ENCODE results near the gene OXCT1. TPM values are rescaled to one million over a fixed set of nuclear protein-coding genes. Genes with fewer than 3 reads are reported as not detected.

The OXCT1 gene
- total and polyA plus RNA-seq, 2 of the 8 experiments (the other 6 are each of a cell fraction or from before 2014, with no cell fraction given): 10.1 to 28.2 TPM

- no peak overlapping the region for H3K14ac ChIP-seq (ENCODE audit: insufficient read length)
- H3K27me3 ChIP-seq (replicated peaks in 1 of 4; ENCODE audit: control insufficient read depth in 3 of 4, extremely low read depth in 1 of 4, insufficient read depth in 3 of 4, low read length in 3 of 4): no peaks in the 10 kb centered on the region
- H3K4me1 ChIP-seq (replicated peaks in 1 of 4; ENCODE audit: control insufficient read depth in 3 of 4, insufficient read depth in 4 of 4, low read length in 3 of 4): peaks cover 0 to 3% (median 0%) of the 10 kb centered on the region in 4 experiments; a peak in 1 of 7 replicates
- no peak overlapping the region for H2BK12ac ChIP-seq (ENCODE audit: low read depth, low read length)
- no peak overlapping the region for H3K9ac ChIP-seq (replicated peaks in 1 of 4; ENCODE audit: extremely low read depth in 1 of 4, low read depth in 3 of 4, low read length in 3 of 4)
- DNase-seq (ENCODE audit: low read depth in 1 of 2, low spot score in 2 of 2) (no peak), FAIRE-seq (no peak)
- H4K20me1 ChIP-seq (replicated peaks in 1 of 2; ENCODE audit: control insufficient read depth in 1 of 2, insufficient read depth in 2 of 2, low read length in 2 of 2): no peaks in the 10 kb centered on the region
- 94% methylated on average over 3 of the region's 3 CpGs; no CpG with 5 or more reads in 1 of the 2 experiments for WGBS, 2 experiments (ENCODE audit: extremely low coverage in 1 of 2, insufficient coverage in 1 of 2, insufficient read length in 1 of 2, insufficient replicate concordance in 2 of 2, low coverage in 1 of 2, low lambda C conversion rate in 2 of 2, missing lambda C conversion rate in 1 of 2)
- no peaks in the 10 kb centered on the region for H3K79me2 ChIP-seq (ENCODE audit: control insufficient read depth in 1 of 2, insufficient read depth in 2 of 2, low read length in 2 of 2)
- H3K9me3 ChIP-seq (ENCODE audit: insufficient read depth in 2 of 2, low read depth in 1 of 2, low read length in 1 of 2): no peaks in the 10 kb centered on the region
- no peak overlapping the region for H3K27ac ChIP-seq (ENCODE audit: low read depth, low read length)
- no peaks in the 10 kb centered on the region; a peak in 1 of 8 replicates for H3K36me3 ChIP-seq (ENCODE audit: control insufficient read depth in 2 of 4, insufficient read depth in 4 of 4, low read length in 3 of 4)
- TF ChIP-seq GTF2F1 (IDR thresholded peaks at IDR 0.05; ENCODE audit: borderline replicate concordance, low read depth, low read length): no peak
- H4K8ac ChIP-seq (ENCODE audit: extremely low read depth, insufficient read depth, low read length): no peak overlapping the region
- H3K23me2 ChIP-seq (ENCODE audit: low read depth, low read length): no peaks in the 10 kb centered on the region
- no peak overlapping the region for H2AFZ ChIP-seq (ENCODE audit: low read length)
- no peaks in the 10 kb centered on the region for H3K79me1 ChIP-seq (ENCODE audit: low read depth, low read length)
- no peak overlapping the region for H2BK5ac ChIP-seq (ENCODE audit: low read depth, low read length)
- H3K56ac ChIP-seq (replicated peaks; ENCODE audit: insufficient read length, low read depth, low read length): no peak overlapping the region
- no peak overlapping the region for H4K91ac ChIP-seq (replicated peaks; ENCODE audit: insufficient read length, low read length)
- no peak overlapping the region for H3K4ac ChIP-seq (replicated peaks; ENCODE audit: insufficient read length, low read depth, low read length)
- H4K5ac ChIP-seq (ENCODE audit: insufficient read length, low read depth, low read length): no peak overlapping the region
- no peak overlapping the region for H2BK20ac ChIP-seq (ENCODE audit: low read length)
- no peak overlapping the region for H2BK15ac ChIP-seq (ENCODE audit: low read length)
- H3K23ac ChIP-seq (ENCODE audit: insufficient read length): no peak overlapping the region
- no peak overlapping the region for H2AK5ac ChIP-seq (ENCODE audit: low read depth, low read length)
- CTCF ChIA-PET (ENCODE audit: partially characterized antibody): interaction anchor here (0.9 to 1.4 kb wide), 2 partner anchors 11 to 38 kb away, joined by 3 to 4 read pairs; no protein-coding TSS in a partner anchor
- no peak overlapping the region for H2BK120ac ChIP-seq (replicated peaks; ENCODE audit: low read depth, low read length)
- no peak overlapping the region for H3K18ac ChIP-seq (ENCODE audit: extremely low read depth, low read length)
- H3K4me3 ChIP-seq (ENCODE audit: extremely low read depth in 1 of 4, insufficient read depth in 2 of 4, low read depth in 3 of 4, low read length in 4 of 4): no peak overlapping the region
- POLR2A ChIA-PET (ENCODE audit: partially characterized antibody): no interaction called here
- H3K4me2 ChIP-seq (ENCODE audit: insufficient read depth in 1 of 2, low read depth in 2 of 2, low read length in 2 of 2): no peak overlapping the region
These were observed 77.0 kb downstream of the OXCT1 start for GRCh38 chr5:41793141-41793770.

Data from H1 (cell line).